ENCODE measurements around the gene GZMA. TPM values are rescaled to one million over a fixed set of nuclear protein-coding genes. Genes with fewer than 3 reads are reported as not detected.

The GZMA gene
- under 1 TPM in 1 of 4 donors, not detected in 3; 0.90 TPM for total RNA-seq

GRCh38 chr5:55102348-55102747 is at the start of gene GZMA:
Gene GZMA (plus strand): TSS chr5:55102646. CDS start chr5:55102683, 37 bp downstream.
- Histone ChIP-seq H3K4me3 (no peak within 1 kb of the TSS), H3K27ac (no peak within 1 kb of the TSS), H3K36me3 (no peaks in the 10 kb centered on the region), H3K9me3 (peaks cover 0 to 12% (median 0%) of the 10 kb centered on the region in 4 donors), H3K27me3 (no peaks in the 10 kb centered on the region), H3K4me1 (no peaks in the 10 kb centered on the region)
- WGBS, 2 donors: 73 to 76% methylated on average over 3 of the region's 3 CpGs
- DNase-seq (ENCODE audit: low spot score in 2 of 2): no peak
- TF ChIP-seq EP300 (IDR thresholded peaks at IDR 0.05) (no peak), POLR2A (IDR thresholded peaks at IDR 0.05) (no peak), CTCF (IDR thresholded peaks at IDR 0.05) (no peak)

GRCh38 chr5:55055183-55055582 is 47.3 kb upstream of the GZMA start:
- TF ChIP-seq CTCF (IDR thresholded peaks at IDR 0.05) (no peak), EP300 (IDR thresholded peaks at IDR 0.05) (no peak), POLR2A (IDR thresholded peaks at IDR 0.05) (no peak)
- Histone ChIP-seq H3K4me1 (no peaks in the 10 kb centered on the region), H3K4me3 (no peak overlapping the region), H3K27me3 (no peaks in the 10 kb centered on the region), H3K36me3 (no peaks in the 10 kb centered on the region), H3K27ac (no peak overlapping the region), H3K9me3 (peaks cover 0 to 18% (median under 1%) of the 10 kb centered on the region in 4 donors)
- DNase-seq (ENCODE audit: low spot score in 2 of 2): no peak
- WGBS, 2 donors: 84 to 89% methylated on average over 2 of the region's 2 CpGs

DNA sequence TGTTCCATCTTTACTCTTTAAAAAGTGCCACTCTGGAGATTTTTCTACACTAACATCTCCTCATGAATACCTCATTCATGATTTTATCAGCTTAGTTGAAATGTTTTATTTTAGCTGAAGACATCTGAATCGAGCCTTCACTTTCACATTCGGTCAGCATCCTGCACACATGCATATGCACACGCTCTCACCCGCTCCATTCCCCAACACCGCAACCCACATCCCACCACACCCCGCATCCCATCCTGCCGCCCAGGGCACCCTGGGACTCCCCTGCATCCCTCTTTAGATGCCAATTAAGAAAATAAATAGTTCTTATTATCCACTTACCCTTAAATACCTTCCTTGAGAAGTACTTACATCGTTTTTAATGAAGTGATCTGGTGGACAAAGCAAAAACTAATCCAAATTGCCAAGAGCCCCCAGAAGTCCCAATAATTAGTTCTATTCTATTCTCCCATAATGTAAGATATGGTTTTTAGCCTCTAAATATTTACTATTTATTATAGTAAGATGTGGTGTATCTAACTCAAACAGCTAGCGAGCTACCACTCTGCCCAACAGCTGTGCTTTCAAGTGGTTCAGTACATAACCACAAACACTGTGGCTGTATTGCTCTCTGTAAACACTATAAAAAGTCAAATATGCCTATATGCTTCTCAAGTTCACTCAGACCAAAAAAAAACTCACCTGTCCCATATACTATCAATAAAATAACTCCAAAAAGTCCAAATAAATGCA is 40.2 kb upstream of the GZMA start:
- peaks cover 0 to 5% (median 0%) of the 10 kb centered on the region in 4 donors for H3K9me3 ChIP-seq
- H3K4me1 ChIP-seq: no peaks in the 10 kb centered on the region
- TF ChIP-seq EP300 (IDR thresholded peaks at IDR 0.05) (no peak), CTCF (IDR thresholded peaks at IDR 0.05) (no peak), POLR2A (IDR thresholded peaks at IDR 0.05) (no peak)
- no peak for DNase-seq (ENCODE audit: low spot score in 2 of 2)
- H3K36me3 ChIP-seq: no peaks in the 10 kb centered on the region
- H3K27ac ChIP-seq: no peak overlapping the region
- H3K4me3 ChIP-seq: no peak overlapping the region
- 89 to 94% methylated on average over 9 of the region's 9 CpGs for WGBS, 2 donors
- no peaks in the 10 kb centered on the region for H3K27me3 ChIP-seq

DNA sequence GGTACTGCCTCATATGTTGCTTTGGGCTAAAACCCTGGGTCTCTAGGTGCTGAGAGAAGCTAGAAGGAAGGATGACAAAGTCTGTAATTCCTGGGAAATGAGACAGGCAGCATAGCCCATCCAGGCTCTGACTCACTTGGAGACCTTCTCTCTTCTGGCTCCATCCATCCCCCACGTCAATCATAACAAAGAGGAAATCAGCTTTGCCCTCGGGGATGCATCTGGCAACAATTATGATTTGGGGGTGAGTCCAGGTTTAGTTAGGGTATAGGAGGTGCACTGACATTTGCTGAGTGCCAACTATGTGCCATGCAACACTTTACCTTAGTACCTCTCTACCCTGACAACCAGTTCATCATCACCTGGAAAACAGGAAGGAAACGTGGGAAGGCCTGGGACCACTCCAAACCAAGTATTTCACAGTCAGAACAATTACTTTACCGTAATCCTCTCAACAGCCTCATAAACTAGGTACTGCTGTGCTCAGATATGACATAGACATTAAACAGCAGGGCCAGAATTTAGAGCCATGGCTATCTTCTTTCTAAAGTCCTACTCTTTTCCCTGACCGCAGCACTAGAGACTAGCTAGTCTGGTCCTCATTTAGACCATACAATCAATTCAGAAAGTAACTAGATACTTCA is 39.1 kb upstream of the GZMA start:
- Histone ChIP-seq H3K4me1 (no peaks in the 10 kb centered on the region), H3K4me3 (no peak overlapping the region), H3K9me3 (peaks cover 0 to 5% (median 0%) of the 10 kb centered on the region in 4 donors), H3K27me3 (no peaks in the 10 kb centered on the region), H3K27ac (no peak overlapping the region), H3K36me3 (no peaks in the 10 kb centered on the region)
- no peak for DNase-seq (ENCODE audit: low spot score in 2 of 2)
- no peak for TF ChIP-seq POLR2A (IDR thresholded peaks at IDR 0.05)
- no peak for TF ChIP-seq EP300 (IDR thresholded peaks at IDR 0.05)
- no peak for TF ChIP-seq CTCF (IDR thresholded peaks at IDR 0.05)
- WGBS, 2 donors: 58 to 60% methylated on average over 5 of the region's 5 CpGs

DNA sequence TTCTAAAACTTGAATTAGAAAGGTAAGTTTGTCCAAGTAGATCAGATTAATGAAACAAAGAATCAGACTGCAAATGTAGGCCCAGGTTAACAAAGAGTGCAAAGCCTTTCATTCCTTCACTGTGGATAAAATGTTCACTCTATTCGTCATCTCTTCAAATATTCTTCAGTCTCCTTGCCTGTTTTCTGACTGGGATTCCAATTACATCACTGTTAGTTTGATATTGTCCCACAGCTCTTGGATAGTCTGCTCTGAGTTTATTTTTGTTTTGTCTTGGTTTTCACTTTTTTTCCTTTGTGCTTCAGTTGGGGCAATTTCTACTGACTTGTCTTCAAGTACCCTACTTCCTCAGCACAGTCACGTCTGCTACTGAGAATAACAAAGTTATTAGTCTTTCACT is 38.5 kb upstream of the GZMA start:
- Histone ChIP-seq H3K9me3 (peaks cover 0 to 5% (median 0%) of the 10 kb centered on the region in 4 donors), H3K27me3 (no peaks in the 10 kb centered on the region), H3K4me3 (no peak overlapping the region), H3K36me3 (no peaks in the 10 kb centered on the region), H3K27ac (no peak overlapping the region), H3K4me1 (no peaks in the 10 kb centered on the region)
- 51 to 58% methylated on average over 2 of the region's 2 CpGs for WGBS, 2 donors
- no peak for DNase-seq (ENCODE audit: low spot score in 2 of 2)
- TF ChIP-seq POLR2A (IDR thresholded peaks at IDR 0.05) (no peak), EP300 (IDR thresholded peaks at IDR 0.05) (no peak), CTCF (IDR thresholded peaks at IDR 0.05) (no peak)
